Measurements from ENCODE around the gene GPR83. TPM values are rescaled to one million over a fixed set of nuclear protein-coding genes. Genes with fewer than 3 reads are reported as not detected.

GPR83 gene
- total and polyA plus RNA-seq, 10 of the 15 experiments (the other 5 are each of a cell fraction or from before 2014, with no cell fraction given), result 0.03 to 0.19 (median 0.05) TPM; not detected in 7

DNA sequence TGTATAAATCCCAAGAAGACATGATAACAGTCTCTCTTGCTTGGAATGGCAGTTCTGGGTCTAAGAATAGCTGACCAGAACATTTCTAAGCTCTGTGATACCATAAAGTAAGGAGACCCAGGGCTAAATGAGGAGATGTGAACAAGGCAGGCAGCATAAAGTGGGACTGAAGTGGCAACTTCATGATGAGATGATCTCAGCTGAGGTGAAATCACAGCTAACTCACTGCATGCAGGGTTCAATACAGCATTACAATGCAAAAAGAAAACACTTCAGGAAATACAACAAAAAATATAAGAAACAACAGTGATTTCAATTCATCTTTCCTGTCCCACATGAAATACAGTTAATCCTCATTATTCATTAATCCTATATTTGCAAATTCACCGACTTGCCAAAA lies 47.8 kb upstream of the GPR83 start:
- no peak overlapping the region for H3K9ac ChIP-seq (ENCODE audit: control insufficient read depth, insufficient read depth, low read length)
- CTCF ChIA-PET, result interaction anchor here (0.8 to 1.2 kb wide), 2 partner anchors 8 to 54 kb away, joined by 3 read pairs; no protein-coding TSS in a partner anchor
- no peaks in the 10 kb centered on the region for H4K20me1 ChIP-seq (ENCODE audit: control insufficient read depth, insufficient read depth)
- no peaks in the 10 kb centered on the region; a peak in 2 of 4 replicates for H3K36me3 ChIP-seq (ENCODE audit: control insufficient read depth in 2 of 2, insufficient read depth in 2 of 2, low read length in 1 of 2)
- SMC1A ChIA-PET (ENCODE audit: uncharacterized antibody, unreplicated experiment), result interaction anchor here (0.8 to 1.1 kb wide), 3 partner anchors 12 to 46 kb away, joined by 3 read pairs; no protein-coding TSS in a partner anchor
- DNase-seq (ENCODE audit: low read depth, low spot score) (no peak), ATAC-seq (no peak), FAIRE-seq (no peak)
- no peaks in the 10 kb centered on the region for H3K4me1 ChIP-seq (ENCODE audit: control insufficient read depth, insufficient read depth, low read length)
- intact Hi-C loops (cut with micrococcal nuclease; ENCODE audit: unreplicated experiment), result no loop called here
- no peak overlapping the region for H3K4me2 ChIP-seq (ENCODE audit: control insufficient read depth, insufficient read depth)
- H3K27me3 ChIP-seq (replicated peaks in 1 of 2; ENCODE audit: control insufficient read depth in 2 of 2, insufficient read depth in 2 of 2, low read length in 1 of 2), result no peaks in the 10 kb centered on the region
- no peak overlapping the region for H3K27ac ChIP-seq (ENCODE audit: control insufficient read depth, insufficient read depth)
- RAD21 ChIA-PET (ENCODE audit: unreplicated experiment), result no interaction called here
- POLR2A ChIA-PET, result no interaction called here
- no peak overlapping the region for H2AFZ ChIP-seq (ENCODE audit: control insufficient read depth, low read depth, low read length)
- in situ Hi-C loops (cut with MboI), result no loop called here
- H3K79me2 ChIP-seq (ENCODE audit: control insufficient read depth, insufficient read depth, low read length), result no peaks in the 10 kb centered on the region
- WGBS (ENCODE audit: insufficient coverage, insufficient replicate concordance, low lambda C conversion rate, missing lambda C conversion rate), result 90% methylated on average over 1 of the region's 1 CpG
- H3K9me3 ChIP-seq (replicated peaks; ENCODE audit: control insufficient read depth, insufficient read depth, low read length), result no peaks in the 10 kb centered on the region; the same call in 2 of the 3 replicates
- no TSS peak for BruUV-seq (replicated peaks)
- TF ChIP-seq IKZF2 (IDR thresholded peaks at IDR 0.05) (no peak), POLR2A (IDR thresholded peaks at IDR 0.05; ENCODE audit: low read depth, low read length) (no peak), SMC3 (IDR thresholded peaks at IDR 0.05; ENCODE audit: borderline replicate concordance, low read length) (no peak), BCL11A (IDR thresholded peaks at IDR 0.05; ENCODE audit: low read depth, low read length) (no peak), ZNF217 (IDR thresholded peaks at IDR 0.05) (no peak), LARP7 (IDR thresholded peaks at IDR 0.05) (no peak), GABPA (IDR thresholded peaks at IDR 0.05; ENCODE audit: low read depth) (no peak), FOXM1 (IDR thresholded peaks at IDR 0.05; ENCODE audit: low read depth, low read length) (no peak), PML (IDR thresholded peaks at IDR 0.05; ENCODE audit: low read length) (no peak), SUZ12 (IDR thresholded peaks at IDR 0.05; ENCODE audit: unreplicated experiment) (no peak)
- TF ChIP-seq, protein P1, sequence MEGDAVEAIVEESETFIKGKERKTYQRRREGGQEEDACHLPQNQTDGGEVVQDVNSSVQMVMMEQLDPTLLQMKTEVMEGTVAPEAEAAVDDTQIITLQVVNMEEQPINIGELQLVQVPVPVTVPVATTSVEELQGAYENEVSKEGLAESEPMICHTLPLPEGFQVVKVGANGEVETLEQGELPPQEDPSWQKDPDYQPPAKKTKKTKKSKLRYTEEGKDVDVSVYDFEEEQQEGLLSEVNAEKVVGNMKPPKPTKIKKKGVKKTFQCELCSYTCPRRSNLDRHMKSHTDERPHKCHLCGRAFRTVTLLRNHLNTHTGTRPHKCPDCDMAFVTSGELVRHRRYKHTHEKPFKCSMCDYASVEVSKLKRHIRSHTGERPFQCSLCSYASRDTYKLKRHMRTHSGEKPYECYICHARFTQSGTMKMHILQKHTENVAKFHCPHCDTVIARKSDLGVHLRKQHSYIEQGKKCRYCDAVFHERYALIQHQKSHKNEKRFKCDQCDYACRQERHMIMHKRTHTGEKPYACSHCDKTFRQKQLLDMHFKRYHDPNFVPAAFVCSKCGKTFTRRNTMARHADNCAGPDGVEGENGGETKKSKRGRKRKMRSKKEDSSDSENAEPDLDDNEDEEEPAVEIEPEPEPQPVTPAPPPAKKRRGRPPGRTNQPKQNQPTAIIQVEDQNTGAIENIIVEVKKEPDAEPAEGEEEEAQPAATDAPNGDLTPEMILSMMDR (IDR thresholded peaks at IDR 0.05 in 2 of 3, conservative IDR thresholded peaks at IDR 0.05 in 1 of 3; ENCODE audit: control insufficient read depth in 2 of 3, extremely low read depth in 1 of 3, insufficient read depth in 1 of 3, low read depth in 3 of 3, low read length in 3 of 3), result no peak
- TF ChIP-seq, protein P2, sequence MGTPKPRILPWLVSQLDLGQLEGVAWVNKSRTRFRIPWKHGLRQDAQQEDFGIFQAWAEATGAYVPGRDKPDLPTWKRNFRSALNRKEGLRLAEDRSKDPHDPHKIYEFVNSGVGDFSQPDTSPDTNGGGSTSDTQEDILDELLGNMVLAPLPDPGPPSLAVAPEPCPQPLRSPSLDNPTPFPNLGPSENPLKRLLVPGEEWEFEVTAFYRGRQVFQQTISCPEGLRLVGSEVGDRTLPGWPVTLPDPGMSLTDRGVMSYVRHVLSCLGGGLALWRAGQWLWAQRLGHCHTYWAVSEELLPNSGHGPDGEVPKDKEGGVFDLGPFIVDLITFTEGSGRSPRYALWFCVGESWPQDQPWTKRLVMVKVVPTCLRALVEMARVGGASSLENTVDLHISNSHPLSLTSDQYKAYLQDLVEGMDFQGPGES (IDR thresholded peaks at IDR 0.05), result no peak
- TF ChIP-seq, protein P3, sequence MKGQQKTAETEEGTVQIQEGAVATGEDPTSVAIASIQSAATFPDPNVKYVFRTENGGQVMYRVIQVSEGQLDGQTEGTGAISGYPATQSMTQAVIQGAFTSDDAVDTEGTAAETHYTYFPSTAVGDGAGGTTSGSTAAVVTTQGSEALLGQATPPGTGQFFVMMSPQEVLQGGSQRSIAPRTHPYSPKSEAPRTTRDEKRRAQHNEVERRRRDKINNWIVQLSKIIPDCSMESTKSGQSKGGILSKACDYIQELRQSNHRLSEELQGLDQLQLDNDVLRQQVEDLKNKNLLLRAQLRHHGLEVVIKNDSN (IDR thresholded peaks at IDR 0.05; ENCODE audit: borderline replicate concordance, extremely low read length, insufficient read depth, low read depth, low read length), result no peak
- no peak overlapping the region for H3K4me3 ChIP-seq
